ENCODE results near the gene ADSL.

The ADSL gene

DNA sequence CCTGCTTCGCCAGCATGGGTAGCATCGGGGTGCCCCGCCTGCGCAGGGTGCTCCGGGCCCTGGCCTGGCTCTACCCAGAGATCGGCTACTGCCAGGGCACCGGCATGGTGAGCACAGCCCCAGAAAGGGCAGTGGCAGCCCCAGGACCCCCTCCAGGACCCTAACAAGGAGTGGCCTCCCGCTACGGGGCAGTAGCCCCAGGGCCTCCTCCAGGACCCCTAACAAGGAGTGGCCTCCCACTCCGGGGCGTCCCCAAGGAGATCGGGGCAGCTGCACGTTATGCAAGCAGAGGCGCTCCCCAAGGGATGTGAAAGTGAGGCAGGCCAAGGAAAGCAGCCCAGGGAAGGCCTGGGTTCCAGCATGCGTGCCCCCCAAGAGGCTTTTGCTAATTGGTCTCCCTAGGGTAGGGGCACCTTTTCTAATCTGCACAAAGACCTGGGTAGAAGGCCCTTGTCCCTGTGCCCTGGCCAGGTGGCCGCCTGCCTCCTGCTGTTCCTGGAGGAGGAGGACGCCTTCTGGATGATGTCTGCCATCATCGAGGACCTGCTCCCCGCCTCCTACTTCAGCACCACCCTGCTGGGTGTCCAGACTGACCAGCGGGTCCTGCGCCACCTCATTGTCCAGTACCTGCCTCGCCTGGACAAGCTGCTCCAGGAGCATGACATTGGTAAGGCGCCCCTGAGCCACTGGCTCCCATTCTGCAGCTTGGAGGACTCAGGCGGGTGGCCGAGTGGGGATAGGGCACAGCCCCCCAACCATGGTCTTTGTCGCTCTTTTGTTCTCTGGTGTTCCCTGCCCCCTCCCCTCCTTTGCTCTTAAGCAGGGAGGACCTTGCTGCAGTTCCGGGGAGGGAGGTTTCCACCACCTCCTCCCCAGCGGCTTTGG is 59.1 kb downstream of the ADSL start:
- no peak for DNase-seq (ENCODE audit: low read depth in 2 of 2)

DNA sequence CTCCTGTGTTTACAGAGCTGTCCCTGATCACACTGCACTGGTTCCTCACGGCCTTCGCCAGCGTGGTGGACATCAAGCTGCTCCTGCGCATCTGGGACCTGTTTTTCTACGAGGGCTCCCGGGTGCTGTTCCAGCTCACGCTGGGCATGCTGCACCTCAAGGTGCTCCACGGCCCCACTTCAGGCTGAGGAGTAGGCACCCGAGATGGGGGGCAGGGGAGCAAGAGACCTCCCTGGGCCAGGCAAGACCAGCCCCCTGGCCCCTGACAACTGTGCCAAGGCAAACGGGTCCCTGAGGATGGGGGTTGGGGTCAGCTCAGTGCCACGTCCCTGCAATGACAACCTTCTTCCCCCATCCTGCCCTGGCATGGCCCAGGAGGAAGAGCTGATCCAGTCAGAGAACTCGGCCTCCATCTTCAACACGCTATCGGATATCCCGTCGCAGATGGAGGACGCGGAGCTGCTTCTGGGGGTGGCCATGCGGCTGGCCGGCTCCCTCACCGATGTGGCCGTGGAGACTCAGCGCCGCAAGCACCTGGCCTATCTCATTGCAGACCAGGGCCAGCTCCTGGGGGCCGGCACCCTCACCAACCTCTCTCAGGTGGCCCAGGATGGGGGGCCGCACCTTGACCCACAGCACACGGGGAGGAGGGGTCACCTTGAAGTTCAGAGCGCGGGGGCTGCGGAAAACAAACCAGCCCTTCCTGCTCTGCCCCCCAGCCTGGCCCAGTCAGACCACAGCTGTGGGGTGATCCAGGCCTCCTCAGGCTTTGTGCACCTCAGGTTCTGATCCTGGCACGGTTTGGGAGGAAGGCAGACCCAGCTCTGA is 60.0 kb downstream of the ADSL start:
- DNase-seq (ENCODE audit: low read depth in 2 of 2) = no peak

DNA sequence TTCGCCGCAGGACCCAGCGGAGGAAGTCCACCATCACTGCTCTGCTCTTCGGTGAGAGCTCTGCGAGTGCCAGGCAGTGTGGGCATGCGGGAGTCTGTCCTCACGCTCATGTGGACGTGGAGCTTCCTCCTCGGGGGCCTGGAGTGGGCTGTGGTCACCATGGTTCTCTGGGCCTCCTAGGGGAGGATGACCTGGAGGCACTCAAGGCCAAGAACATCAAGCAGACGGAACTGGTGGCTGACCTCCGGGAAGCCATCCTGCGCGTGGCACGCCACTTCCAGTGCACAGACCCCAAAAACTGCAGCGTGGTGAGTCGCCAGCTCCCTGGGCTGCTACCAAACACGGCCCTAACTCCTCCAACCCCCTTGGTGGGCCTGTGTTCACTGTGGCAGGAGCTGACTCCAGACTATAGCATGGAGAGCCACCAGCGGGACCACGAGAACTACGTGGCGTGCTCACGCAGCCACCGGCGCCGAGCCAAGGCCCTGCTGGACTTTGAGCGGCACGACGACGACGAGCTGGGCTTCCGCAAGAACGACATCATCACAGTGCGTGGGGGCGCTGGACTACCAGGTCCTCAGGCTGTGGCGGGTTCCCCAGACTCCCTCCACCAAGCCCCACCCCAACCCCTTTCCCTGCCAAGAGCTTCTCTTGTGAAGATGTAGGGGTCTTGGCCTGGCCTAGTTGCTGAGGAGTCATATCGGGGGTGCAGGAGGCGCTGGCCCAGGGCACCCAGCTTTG is 60.9 kb downstream of the ADSL start:
- DNase-seq (ENCODE audit: low read depth in 2 of 2) = no peak

DNA sequence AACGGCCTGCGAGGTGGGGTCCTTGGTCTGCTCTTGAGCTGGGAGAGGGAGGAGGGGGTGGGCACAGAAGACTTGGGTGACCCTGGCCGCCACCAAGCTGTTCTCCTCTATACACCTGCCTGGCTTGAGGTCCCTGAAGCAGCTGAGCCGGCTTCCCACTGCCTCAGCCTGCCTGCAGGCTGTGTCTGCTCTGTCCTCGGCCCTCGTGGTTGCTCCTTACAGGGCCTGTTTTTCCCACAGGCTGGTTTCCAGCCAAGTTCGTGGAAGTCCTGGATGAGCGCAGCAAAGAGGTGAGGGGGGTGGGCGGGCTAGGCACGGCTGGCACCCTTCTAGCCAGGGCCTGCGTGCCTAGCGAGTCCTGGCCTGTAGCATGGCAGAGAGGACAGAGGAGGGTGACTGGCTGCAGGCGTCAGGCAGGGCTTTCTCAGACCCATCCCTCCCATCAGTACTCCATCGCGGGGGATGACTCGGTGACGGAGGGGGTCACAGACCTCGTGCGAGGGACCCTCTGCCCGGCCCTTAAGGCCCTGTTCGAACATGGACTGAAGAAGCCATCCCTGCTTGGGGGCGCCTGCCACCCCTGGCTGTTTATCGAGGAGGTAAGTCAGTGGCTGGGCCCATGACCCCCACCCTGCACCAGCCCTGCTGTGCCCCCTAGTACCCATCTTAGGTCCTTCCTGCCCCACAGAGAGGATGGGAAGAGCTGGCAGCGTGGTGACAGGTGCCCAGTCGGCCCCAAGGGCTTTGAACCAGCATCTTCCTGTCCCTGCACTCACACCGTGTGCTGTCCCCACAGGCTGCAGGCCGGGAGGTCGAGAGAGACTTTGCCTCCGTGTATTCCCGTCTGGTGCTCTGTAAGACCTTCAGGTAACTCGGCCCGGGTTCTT is 61.8 kb downstream of the ADSL start:
- no peak for DNase-seq (ENCODE audit: low read depth in 2 of 2)

DNA sequence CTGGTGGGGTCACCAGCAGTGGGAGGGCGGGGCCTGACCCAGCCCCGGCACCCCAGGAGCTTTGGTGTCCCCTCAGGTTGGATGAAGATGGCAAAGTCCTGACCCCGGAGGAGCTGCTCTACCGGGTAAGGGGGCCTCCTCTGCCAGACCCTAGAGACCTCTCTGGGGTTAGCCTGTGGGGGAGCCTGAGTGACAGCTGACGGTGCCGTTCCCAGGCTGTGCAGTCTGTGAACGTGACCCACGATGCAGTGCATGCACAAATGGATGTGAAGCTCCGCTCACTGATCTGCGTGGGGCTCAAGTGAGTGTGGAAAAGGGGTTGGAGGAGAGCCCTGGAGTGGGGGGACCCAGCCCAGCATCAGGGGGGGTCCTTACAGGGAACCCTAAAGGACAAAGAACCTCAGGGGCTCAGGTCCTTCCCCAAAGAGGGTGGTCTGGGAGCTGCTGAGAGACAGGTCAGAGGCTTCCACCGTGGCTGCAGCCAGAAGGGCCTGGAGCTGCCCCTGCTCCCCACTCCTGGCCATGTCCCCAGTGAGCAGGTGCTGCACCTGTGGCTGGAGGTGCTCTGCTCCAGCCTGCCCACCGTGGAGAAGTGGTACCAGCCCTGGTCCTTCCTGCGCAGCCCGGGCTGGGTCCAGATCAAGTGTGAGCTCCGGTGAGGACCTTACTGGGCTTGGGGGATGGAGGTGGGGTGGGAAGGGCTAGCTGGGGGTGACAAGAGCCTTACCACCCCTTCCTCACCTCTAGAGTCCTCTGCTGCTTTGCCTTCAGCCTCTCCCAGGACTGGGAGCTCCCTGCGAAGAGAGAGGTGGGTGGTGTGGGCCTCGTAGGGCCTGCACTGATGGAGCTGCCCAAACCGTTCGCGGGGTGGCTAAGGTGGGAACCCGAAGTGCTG is 62.7 kb downstream of the ADSL start:
- no peak for DNase-seq (ENCODE audit: low read depth in 2 of 2)

DNA sequence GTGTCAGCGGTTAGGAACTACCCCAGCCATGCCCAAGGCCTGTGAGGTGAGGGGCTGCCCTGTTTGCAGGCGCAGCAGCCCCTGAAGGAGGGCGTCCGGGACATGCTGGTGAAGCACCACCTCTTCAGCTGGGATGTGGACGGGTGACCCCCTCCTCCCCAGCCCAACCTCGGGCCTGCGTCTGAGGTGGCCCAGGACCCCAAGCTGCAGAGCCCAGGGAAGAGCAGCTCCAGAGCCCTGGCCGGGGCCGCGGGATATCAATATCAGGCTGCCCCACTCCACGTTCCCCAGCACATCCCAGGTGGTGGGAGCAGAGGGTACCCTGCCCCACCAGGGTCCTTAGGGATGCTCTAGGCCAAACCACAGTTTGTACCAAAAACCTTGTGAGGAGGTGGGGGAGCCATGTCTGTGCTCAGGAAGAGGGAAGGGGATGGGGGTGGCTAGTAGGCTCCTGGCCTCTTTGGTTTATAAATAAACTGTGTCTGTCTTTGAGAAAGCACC is 63.4 kb downstream of the ADSL start:
- DNase-seq (ENCODE audit: low read depth in 2 of 2) = no peak

DNA sequence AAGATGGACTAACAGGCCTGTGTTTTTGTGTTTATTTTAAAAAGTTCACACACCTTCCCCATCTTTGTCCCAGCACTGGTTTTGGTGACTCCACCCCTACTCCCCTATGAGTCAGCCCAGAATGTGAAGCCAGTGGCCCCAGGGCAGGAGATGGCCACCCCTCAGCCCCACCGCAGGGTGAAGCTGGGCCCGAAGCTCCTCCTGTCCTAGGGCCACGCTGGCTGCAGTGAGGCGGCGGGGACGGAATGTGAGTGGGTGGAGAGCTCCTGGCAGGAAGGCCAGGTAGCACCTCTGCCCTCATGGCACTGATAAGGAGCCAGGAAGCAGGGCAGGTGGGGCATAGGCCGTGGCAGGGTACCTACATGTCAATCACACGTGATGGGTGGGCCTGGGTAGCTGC is 64.0 kb downstream of the ADSL start:
- no peak for DNase-seq (ENCODE audit: low read depth in 2 of 2)

DNA sequence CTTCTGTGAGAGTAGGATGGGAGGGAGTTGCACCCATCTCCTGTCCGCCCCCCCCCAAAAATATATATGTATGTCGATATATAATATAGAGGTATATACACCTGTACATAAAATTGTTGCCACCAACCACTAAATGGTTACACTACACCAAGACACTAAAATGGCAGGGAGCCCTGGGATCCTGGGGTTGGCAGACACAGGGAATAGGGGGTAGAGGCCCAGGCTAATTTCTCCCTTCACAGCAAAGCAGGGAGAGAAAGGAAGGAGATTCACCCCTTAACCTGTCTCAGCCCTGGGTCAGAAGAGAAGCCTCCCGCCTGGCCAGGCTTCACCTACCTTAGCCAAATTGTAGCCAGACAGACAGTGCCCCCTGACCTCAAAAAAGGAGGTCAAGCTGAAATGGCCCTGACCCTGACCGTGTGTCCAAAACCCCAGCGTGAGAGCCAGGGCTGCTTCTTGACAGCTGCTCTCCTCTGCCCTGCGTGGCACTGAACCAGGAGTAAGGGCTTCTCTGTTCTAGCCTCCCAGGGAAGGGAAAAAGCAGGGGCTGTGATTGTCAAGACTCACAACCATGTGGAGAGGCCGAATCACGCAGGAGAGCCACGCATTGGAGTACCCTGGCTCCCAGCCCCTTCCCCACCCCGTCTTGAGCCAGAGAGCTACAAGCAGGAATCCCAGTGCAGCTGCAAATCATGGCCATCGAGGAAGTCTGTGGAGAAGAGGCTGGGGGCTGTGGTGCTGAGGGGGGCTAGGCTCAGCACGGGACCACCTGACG is 64.6 kb downstream of the ADSL start:
- no peak for DNase-seq (ENCODE audit: low read depth in 2 of 2)

DNA sequence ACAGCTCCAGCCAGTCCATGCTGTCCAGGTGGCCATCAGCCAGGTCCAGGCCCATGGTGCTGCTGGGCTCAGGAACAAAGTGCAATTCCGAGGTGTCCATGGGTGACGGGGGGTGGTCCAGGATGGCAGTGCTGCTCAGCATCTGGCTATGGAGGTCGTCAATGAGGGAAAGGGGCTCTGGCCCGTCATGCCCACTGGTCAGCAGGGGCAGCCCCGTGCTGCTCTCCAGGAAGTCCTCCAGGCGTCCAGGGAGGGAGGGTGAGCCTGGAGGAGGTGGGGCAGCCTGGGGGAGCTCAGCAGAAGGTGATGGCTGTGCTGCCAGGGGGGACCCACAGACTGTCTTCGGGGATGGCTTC is 65.2 kb downstream of the ADSL start:
- DNase-seq (ENCODE audit: low read depth in 2 of 2) = no peak

DNA sequence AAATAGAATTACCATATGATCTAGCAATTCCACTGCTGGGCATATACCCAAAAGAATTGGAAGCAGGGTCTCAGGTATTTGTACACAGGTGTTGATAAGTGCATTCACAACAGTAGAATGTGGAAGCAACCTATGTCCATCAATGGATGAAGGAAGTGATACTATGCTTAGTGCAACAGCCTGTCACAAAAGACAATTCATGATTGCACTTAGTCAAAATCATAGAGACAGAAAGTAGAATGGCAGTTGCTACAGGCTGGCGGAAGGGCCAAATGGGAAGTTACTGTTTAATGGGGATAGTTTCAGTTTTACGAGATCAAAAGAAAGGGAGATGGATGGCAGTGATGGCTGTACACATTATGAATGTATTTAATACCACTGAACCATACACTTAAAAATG is 66.1 kb downstream of the ADSL start:
- DNase-seq (ENCODE audit: low read depth in 2 of 2) = no peak

DNA sequence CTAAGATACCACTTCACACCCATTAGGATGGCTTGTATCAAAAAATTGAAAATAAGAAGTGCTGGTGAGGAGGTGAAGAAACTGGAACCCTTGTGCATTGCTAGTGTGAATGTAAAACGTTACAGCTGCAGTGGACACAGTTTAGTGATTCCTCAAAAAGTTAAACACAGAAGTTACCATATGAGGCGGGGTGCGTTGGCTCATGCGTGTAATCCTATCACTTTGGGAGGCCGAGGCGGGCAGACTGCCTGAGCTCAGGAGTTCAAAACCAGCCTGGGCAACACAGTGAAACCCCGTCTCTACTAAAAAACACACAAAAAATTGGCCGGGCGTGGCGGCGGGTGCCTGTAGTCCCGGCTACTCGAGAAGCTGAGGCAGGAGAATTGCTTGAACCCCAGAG is 67.6 kb downstream of the ADSL start:
- no peak for DNase-seq (ENCODE audit: low read depth in 2 of 2)

DNA sequence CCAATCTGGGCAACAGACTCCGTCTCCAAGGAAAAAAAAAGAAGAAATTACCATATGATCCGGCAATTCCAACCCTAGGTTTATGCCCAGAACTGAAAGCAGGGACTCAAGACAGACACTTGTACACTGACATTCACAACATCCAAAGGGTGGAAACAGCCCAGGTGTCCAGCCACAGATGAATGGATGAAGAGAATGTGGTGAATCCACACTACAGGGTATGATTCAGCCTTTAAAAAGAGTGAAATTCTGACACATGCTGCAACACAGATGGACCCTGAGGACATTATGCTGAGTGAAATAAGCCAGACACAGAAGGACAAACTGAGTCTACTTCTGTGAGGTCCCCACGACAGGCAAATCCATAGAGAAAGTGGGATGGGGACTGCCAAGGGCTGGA is 68.0 kb downstream of the ADSL start:
- DNase-seq (ENCODE audit: low read depth in 2 of 2) = no peak

DNA sequence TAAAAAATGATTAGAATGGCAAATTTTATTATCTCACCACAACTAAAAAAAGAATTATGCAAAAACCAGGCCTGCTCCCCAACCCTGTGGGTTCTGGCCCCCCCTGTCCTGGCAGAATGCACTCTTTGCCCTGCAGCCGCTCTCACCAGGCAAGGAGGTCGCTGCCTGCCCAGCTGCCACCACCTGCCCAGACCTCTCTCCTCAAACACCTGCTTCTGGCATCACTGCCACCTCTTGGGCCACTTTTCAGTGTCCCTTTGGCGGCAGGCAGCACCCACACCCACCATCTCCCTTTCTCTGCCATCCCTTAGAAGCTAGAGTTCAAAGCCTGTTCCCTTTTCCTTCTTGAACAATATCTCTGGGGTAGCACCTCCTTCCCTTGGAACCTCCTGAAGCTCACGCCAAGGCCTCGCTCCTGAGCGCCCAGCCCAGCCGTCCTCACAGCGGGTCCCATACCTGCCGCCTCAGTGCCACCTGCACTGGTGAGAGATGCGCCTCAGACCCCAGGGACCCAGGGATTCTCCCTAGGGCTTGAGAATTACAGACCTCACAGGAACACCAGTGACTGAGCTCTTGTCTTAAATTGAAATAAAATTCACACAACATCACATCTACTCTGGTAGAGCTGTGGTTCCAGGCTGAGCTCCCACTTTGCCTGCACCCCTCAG is 68.7 kb downstream of the ADSL start:
- no peak for DNase-seq (ENCODE audit: low read depth in 2 of 2)

DNA sequence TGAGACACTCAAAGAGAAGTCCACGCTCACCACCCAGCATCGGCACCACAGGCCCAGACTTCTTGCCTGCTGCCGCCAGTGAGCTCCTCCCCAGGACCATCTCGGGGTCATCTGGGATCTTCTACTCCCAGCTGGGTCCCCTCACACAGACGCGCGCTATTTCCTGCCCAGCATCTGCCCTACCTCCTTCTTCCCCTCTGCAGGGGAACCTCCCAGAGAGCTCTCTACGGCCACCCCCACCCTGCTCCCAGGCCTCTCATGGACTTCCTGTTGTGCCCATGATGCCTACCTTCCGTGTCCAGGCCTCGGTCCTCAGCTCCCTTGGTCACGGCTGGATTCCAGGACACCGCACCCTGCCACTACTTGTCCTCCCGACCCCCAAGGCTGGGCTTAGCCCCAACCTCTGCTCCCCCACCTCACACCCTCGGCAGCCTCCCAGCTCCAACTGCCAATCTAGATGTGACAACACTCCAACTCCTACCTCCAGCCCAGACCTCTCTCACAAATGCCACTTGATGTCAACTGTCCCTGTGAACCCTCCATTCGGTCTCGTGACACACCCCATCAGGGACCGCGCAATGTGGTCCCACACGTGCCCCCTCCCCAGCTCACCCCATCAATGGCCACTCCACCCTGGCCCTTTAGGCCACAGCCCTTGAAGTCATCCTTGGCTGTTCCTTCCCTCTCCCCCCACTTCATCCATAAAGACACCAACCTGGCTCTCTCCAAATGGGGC is 69.4 kb downstream of the ADSL start:
- DNase-seq (ENCODE audit: low read depth in 2 of 2) = no peak

DNA sequence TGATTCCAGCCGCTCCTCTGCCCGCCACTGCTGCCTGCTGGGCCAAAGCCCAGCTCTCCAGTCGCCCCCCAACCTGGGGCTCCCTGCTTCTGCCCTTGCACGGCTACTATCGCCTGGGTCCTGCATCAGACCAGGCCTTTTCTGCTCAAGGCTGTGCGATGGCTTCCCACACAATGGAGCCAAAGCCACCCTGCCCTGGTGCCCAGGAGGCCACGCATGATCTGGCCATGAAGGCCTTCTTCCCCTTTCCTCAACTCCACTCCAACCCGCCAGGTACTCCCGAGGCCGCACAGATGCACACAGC is 69.9 kb downstream of the ADSL start:
- DNase-seq (ENCODE audit: low read depth in 2 of 2) = no peak

DNA sequence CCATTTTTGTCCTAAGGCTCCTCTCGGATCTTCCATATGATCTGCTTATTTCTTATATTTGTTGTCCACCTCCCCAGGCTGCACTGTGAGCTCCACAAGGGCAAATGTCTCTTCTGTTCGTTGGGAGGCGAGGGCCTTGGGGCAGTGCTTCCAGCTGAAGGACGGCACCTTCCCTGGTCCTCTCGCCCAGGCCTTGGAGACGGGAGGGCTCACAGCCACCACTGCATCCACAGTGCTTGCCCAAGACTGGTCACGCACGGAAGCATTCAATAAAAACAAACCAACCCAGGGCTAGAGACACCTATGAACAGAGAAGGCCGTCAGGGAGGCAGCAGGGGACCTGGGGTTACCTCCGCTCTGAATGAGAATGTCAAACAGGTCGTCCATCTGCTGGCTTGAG is 70.3 kb downstream of the ADSL start:
- no peak for DNase-seq (ENCODE audit: low read depth in 2 of 2)

DNA sequence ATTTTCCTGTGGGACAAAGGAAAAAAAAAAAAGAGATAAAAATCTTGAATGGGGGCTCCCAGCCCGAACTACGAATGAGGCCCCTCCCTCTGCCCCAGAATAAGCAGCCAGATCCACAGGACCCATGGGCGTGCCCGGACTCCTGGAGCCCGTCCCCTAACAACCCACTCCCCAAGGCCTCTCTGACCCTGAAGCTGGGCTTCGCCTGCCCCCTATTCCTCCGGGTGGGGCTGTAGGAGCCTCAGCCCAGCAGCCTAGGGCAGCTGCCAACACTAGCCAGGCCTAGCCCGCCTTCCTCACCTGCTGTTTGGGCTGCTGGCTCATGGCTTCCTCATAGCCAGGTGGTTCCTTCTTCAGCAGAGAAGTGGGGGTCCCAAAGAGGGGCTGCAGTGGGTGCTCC is 70.7 kb downstream of the ADSL start:
- DNase-seq (ENCODE audit: low read depth in 2 of 2) = no peak

DNA sequence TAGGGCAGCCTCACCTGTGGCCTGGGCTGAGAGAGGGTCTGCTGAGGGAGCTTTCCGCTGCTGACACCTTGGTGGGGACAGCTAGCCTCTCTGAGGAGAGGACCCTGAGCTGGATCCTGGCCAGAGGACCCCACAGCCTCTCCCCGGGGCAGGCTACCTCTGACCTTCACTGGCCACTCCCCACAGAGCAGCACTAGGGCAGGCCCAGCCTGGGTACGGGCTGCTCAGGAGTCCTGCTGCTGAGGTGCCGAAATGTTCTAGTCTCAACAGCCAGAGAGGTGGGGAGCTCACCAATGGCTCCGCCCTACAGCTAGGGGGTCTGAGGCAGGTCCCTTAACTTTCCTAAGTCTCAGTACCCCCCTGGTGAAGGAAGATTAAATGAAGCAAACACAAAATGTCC is 71.6 kb downstream of the ADSL start:
- DNase-seq (ENCODE audit: low read depth in 2 of 2) = no peak

All from fibroblast of skin of left biceps (primary cell).